ENCODE results near the gene MTUS2.
"Not testable (repeated sequence)": the region's sequence is repeated elsewhere in the genome, so short reads cannot be mapped to it uniquely, and the experiment has no call there.

MTUS2 gene

DNA sequence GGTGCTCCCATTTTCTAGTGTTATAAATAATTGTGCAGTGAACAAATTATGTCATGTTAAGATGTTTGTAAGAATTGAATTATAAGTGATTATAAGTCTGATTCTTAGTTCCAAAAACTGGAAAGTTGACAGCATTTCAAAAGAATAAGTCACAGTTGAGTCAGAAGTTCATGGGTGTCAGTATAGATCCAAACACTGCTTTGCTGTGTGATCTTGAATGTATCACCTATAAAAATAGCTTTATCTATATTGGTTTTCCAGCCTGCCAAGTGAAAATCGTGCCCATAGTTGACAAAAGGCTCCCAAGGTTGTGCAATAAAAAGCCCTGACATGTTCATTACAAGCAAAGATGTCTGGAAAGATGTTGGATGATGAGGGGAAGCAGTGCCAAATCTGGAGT, 336.0 kb downstream of the MTUS2 start:
- in situ Hi-C loops (cut with MboI; ENCODE audit: low sequenced_read_pairs): no loop called here

DNA sequence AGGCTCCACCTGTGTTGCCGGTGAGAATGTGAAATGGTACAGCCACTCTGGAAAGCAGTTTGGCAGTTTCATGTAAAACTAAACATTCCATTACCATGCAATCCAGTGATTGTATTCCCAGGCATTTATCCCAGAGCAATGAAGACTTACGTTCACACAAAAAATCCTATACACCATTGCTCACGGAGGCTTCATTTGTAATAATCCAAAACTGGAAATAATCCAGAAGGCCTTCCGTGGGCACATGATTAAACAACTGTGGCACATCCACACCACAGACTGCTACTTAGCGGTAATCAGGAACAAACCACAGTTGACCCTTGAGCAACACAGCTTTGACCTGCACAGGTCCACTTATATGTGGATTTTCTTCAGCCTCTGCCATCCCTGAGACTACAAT, 339.7 kb downstream of the MTUS2 start:
- in situ Hi-C loops (cut with MboI; ENCODE audit: low sequenced_read_pairs): no loop called here

DNA sequence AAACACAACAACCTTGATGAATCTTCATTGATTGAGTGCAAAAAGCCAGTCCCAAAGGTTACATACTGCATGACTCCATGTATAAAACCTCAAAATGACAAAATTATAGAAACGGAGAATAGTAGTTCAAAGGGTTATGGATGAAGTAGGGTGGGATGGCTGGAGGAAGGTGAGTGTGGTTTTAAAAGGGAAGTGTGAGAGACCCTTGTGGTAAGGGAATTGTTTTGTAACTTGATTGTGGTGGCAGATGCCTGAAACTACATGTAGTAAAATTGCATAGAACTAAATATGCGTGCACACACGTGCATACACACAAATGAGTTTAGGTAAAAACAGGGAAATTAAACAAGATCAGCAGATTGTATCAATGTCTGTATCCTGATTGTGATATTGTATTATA, 340.7 kb downstream of the MTUS2 start:
- in situ Hi-C loops (cut with MboI; ENCODE audit: low sequenced_read_pairs): no loop called here

DNA sequence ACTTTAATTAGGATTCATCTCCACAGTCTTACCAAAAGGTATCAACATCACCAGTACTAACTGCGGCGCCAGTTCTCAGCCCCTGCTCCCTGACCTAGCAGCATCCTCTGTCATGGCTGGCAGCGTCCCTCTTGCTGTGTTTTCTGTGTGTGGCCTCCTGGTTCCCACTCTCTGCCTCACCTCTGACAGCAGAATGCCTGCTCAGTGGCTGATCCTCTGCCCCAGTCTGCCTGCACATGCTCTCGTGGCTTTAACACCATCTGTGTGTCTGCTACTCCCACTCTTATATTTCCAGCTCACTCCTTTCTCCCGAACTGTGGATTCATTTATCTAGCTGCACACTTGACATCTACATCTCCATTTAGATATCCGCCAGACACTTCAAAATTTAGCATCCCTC, 341.5 kb downstream of the MTUS2 start:
- in situ Hi-C loops (cut with MboI; ENCODE audit: low sequenced_read_pairs): no loop called here

DNA sequence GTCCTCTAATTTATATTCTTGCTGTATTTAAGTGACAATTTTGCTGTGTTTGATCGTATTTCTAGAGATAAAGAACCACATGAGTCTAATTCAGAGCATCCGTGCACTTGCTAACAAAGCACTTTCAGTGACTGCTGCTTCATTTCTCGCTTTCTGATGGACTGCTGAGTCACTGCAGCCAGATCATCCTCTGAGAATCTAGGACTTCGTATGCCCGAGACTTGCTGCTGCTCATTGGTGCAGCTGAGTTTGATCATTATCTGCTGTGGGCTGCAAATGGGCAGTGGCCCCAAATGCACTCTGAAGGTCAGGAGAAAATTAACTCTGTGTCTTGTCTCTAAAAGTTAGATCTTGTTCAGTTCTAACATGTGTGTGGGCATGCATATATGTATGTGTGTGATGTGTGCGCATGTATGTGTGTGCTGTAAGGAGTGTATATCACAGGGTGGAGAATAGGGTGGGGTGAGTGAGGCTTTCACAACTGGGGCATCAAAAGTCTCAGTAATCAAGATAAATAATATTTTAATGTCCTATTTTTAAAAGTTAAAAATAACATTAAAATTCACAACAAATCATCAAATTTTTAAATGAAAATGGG, 342.6 kb downstream of the MTUS2 start:
- in situ Hi-C loops (cut with MboI; ENCODE audit: low sequenced_read_pairs): no loop called here

DNA sequence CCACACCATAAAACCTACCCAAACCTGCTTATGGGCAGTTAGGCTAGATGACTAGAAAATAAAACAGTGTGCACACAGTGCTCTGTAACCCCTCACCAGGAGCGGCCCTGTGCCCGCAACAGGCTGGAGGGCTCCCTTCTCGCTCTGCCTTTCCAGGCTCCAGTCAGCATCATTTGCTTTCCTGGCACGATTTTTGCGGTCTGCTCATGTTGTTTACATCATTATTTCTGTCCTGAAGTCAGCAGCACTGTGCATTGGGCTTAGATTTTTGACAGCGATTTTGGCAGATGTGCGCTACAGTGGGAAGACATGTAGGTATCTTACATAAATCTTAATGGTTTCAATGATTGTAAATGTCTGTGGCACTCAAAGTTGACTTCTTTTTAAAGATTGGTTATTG, 344.0 kb downstream of the MTUS2 start:
- in situ Hi-C loops (cut with MboI; ENCODE audit: low sequenced_read_pairs): no loop called here

DNA sequence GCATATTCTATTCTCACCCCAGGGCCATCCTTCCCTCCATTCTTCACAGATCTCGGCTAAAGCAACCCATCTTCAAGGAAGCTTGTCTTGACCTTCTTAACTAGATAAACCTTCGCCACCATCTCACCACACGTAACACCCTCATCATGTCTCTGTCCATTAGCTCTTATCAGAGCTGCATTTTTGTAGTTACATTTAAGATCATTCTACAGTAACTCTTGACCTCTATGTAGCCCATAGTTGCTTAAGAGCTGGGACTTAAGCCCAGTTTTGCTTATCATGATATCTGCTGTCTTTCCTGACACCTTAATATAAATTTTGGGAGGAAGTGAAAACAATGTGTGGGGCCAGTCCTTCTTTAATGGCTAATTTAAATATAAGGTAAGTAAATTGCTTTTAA, 345.1 kb downstream of the MTUS2 start:
- in situ Hi-C loops (cut with MboI; ENCODE audit: low sequenced_read_pairs): no loop called here

DNA sequence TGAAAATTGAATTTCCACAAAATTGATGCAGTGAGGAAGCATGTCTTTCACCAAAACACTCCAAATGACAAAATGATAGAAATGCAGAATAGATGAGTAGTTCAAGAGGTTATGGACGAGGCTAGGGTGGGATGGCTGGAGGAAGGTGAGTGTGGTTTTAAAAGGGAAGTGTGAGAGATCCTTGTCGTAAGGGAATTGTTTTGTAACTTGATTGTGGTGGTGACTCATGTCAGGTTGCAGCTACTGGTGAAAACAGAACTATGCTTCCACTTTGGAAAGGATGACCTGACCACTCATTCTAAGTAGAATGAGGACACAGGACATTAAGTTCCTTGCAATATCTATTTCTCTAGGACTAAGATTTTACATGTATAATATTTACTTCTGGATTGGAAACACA, 345.7 kb downstream of the MTUS2 start:
- in situ Hi-C loops (cut with MboI; ENCODE audit: low sequenced_read_pairs): no loop called here

DNA sequence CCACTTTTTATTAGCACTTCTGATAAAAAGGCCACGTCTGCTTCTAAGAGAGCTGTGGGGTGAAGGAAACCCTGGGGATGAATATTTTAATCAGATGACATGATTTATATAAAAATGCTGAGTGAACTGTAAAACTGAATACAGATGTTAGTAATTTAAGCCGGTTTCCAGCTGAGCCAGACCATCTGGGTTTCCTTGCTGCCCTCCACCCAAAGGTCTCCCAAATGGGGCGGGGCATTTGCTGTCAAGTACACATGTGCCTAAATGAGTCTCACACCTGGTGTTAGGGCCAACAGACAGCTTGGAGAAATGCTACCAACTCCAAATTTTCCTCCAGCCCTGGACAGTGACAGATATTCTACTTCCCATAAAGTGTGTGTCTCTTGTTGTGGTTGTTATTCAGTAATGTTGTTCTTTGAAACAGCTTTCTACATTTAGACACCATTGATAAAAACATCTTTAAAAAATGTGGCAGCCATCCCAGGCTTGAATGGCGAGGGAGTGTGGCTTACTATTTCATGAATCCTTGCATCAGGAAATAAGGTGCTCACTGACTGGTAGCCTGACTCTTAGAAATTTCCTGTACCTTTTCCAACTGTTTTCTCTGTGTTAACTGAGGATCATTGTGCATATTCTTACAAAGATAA, 350.4 kb downstream of the MTUS2 start:
- in situ Hi-C loops (cut with MboI; ENCODE audit: low sequenced_read_pairs): no loop called here

DNA sequence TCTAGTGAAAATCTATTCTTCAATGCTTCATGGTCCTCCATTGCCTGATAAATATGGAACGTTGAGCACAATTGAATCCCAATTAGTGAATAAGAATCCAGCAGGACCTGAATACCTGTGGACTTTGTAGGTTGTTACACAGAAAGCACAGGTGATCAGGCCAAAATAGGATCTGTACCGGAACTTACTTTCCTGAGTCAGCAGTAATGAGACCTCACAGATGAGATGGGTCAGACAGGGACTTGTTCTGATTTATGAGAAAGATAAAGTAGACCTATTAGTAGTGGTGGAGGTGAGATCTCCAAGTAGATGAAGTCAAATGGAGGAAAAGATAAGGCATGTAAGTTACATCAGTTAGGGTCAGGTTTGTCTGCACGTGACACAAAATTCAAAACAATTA, 351.1 kb downstream of the MTUS2 start:
- in situ Hi-C loops (cut with MboI; ENCODE audit: low sequenced_read_pairs): no loop called here

DNA sequence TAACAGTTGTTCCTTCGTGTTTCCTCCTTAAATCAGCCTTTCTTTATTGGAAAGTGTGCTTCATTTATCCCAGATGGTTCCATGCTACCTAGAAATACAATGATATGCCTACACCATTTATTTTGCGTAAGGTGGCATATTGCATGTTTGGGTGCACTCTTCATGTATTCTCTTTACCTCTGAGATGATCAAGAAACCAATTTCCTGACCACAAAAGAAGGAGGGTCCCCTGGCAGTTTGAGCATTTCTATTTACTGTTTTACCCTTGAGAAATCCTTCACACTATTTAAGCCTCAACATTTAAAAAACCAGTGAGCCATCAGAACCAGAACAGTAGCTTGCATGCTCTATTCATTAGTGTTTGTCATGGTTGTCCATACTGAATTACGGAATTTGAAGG, 354.0 kb downstream of the MTUS2 start:
- in situ Hi-C loops (cut with MboI; ENCODE audit: low sequenced_read_pairs): no loop called here

DNA sequence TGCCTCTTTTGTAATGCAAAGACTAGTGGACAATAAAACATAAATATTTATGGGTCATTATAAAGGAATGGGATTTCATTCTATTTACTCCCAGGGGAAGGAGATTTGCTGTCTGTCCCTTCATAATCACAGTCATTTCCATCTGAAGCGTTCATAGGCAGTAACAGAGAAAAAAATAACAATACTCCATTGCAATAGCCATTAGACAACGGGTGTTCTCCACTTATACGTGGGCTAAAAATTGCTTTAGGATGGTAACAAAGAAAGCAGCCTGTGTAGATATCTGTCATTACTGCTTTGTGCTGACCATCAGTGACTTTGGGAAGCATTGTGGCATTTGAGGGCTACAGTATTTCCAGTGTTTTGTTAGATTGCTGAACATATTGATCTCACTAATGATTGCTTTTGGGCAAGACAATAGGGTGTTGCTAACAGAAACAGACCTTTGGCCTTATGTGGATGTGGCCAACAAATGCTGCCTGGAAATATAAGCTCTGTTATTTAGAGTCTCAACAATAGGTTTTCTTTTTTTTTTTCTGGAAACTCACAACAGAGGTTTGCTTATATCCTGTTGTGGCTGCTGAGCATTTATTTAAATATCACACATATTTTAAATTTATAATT, 355.2 kb downstream of the MTUS2 start:
- in situ Hi-C loops (cut with MboI; ENCODE audit: low sequenced_read_pairs): no loop called here

DNA sequence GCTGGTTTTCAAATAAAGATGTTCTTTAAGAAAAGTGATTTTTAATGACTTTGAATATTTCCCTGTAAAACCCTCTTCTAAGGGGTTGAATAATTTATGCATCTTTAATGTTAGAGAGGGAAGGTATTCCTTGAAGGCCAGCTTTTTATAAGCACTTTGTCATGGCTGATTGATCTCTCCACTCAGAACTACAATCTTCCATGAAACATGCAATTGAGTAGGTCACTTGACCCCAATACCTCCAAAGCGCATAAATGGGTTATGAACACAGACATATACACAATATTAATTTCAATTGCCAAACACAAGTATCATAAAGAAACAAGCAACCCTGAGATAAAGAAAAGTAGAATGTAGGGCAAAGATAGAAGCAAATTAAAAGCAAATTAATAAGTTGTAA, 359.9 kb downstream of the MTUS2 start:
- in situ Hi-C loops (cut with MboI; ENCODE audit: low sequenced_read_pairs): no loop called here

DNA sequence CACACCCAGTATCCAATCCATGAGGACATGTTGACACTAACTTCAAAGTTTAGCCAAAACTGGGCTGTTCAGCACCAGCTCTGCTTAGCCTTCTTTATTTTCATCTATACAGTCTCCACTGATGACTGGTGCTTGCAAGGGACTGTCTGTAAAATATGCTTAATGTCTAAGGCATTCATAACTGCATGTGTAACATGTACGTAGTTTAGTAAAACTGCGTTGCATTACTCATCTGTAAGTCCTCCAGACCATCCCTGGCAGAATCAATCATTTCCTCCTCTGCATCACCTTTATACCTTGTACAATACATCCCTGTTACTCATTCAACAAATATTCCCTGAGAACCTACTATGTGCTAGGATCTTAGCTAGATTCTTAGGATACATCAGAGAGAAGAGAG, 362.1 kb downstream of the MTUS2 start:
- in situ Hi-C loops (cut with MboI; ENCODE audit: low sequenced_read_pairs): no loop called here

DNA sequence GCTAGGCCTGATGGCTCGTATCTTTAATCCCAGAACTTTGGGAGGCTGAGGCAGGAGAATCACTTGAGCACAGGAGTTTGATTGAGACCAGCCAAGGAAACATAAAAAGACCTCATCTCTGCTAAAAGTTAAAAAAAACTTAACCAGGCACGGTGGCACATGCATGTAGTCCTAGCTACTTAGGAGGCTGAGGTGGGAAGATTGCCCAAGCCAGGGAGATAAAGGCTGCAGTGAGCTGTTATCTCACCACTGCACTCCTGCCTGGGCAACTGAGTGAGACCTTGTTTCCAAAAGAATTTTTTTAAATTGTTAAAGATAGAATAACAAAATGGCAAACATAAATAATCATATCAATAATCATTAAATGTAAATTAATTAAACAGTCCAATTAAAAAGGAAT, 365.8 kb downstream of the MTUS2 start:
- in situ Hi-C loops (cut with MboI; ENCODE audit: low sequenced_read_pairs): no loop called here

DNA sequence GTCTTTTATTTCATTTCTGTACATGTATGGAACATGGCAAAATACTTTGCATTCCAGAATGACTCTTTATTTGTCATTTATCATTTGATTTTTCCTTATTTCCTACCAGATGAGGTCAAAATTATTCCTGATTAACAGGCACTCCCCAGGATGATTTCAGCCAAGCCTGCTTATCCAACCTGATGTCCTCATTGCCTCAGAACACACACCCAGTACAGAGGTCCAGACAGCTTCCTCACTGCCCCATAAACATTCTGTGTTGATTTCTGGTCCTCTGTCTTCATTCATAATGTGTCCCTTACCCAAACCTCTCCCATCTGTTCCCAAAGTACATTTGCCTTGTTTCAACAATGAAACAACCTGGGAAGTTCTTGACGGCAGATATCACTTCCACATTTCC, 367.4 kb downstream of the MTUS2 start:
- in situ Hi-C loops (cut with MboI; ENCODE audit: low sequenced_read_pairs): no loop called here

DNA sequence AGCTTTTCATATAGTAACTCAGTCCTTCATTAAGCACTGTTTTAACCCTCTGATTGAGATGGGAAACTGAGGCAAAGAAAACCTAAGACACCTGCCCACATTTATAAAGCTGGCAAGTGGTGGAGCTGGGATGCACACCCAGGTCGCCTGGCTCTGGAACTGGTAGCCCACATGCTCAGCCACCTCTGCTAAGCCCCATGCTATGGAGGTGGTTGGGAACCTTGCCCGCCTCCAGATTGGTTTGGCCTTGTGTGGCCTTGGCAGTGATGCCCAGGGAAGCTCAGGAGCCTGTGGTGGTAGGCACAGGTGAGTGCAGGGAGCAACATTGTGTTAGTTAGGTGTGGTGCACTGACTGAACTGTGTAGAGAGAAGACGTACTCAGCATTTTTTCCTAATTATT, 370.2 kb downstream of the MTUS2 start:
- in situ Hi-C loops (cut with MboI; ENCODE audit: low sequenced_read_pairs): no loop called here

DNA sequence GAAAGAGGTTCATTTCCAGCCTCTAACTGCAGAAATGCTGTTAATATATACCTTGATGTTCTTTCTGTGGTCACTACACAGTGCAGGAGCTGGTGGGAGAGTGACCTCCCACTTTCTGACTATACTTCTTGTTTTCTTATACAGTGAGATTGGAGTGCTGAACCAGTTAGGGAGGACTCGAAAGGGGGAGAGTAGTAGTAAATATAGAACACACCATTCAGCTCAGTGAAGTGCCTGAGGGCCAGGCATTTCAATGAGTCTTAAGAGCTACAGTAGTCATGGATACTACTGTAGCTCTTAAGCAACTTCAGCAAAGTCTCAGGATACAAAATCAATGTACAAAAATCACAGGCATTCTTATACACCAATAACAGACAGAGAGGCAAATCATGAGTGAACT, 372.9 kb downstream of the MTUS2 start:
- in situ Hi-C loops (cut with MboI; ENCODE audit: low sequenced_read_pairs): no loop called here

DNA sequence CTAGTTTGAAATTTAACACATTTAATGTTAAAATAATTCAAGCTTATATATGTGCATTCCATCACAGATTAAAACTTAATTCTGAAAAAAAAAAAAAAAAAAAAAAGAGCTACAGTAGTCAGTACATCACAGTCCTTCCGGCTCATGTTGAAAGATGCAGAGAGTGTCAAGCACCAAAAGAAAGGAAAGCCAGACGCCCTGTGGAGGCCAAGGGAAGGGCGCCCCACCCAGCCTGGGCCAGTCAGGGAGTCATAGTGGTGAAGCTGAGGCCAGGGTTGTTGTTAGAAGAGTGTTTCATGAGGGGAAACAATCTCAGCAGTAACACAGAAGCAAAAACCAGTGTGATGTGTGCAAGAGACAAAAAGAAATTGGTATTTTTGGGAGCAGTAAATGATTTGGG, 375.3 kb downstream of the MTUS2 start:
- in situ Hi-C loops (cut with MboI; ENCODE audit: low sequenced_read_pairs): no loop called here

DNA sequence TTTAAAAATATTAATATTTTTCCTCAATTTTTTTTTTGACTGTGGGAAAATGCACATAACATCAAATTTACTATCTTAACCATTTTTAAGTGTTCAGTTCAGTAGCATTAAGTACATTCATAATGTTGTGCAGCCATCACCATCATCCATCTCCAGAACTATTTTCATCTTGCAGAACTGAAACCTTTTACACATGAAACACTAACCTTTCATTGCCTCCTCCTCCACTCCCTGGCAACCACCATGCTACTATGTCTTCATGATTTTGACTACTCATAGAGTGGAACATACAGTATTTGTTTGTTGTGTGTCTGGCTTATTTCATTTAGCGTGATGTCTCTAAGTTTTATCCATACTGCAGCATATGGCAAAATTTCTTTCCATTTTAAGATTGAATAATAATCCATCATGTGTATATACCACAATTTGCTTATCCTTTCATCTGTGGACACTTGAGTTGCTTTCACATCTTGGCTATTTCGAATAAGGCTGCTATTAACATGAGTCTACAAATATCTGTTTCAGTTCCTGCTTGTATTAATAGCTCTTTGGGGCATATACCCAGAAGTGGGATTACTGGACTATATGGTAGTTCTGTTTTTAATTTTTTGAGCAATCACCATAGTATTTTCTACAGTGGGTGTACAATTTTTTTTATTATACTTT, 376.4 kb downstream of the MTUS2 start:
- in situ Hi-C loops (cut with MboI; ENCODE audit: low sequenced_read_pairs): no loop called here

DNA sequence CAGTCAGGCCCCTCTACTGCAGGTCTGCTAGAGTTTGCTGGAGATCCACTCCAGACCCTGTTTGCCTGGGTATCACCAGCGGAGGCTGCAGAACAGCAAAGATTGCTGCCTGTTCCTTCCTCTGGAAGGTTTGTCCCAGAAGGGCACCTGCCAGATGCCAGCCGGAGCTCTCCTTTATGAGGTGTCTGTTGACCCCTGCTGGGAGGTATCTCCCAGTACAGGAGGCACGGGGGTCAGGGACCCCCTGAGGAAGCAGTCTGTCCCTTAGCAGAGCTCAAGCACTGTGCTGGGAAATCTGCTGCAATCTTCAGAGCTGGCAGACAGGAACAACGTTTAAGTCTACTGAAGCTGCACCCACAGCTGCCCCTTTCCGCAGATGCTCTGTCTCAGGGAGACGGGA, 382.6 kb downstream of the MTUS2 start:
- in situ Hi-C loops (cut with MboI; ENCODE audit: low sequenced_read_pairs): not testable (repeated sequence)

DNA sequence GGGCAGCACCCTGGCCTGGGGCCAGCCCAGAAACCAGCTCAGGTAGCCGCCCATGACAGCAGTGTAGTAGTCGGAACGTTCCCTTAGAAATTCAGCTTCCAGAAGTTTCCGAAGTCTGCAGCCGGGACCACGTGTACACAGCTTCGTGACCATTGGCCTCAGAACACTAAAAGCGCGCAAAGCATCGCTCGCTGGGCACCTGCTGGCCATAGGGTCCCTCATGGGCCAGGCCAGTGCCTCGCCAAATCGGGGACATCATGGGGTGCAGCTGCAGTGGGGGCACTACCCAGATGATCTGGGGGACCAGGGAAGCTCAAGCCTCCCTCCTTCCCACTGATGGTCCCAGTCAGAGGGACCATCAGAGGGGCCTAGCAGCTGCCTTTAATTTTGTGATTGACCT, 384.5 kb downstream of the MTUS2 start:
- in situ Hi-C loops (cut with MboI; ENCODE audit: low sequenced_read_pairs): no loop called here

Measured in hTERT RPE-1 (cell line).